Tongue (tissue), 2 donors: ENCODE data around the gene ZNF768. TPM values are rescaled to one million over a fixed set of nuclear protein-coding genes. Genes with fewer than 3 reads are reported as not detected.
"Not testable (repeated sequence)": the region's sequence is repeated elsewhere in the genome, so short reads cannot be mapped to it uniquely, and the experiment has no call there.

ENCODE experiments used
- DNase-seq: peaks from one replicate; pipeline ENCODE4 v3.0.0-alpha.2; 2015
- total RNA-seq: library from RNA; depleted of rRNA; stranded (reverse); fragments of >200 nt; gene quantifications from one replicate; pipeline ENCODE4 v1.2.3, GENCODE V29; 2014

Gene ZNF768
- total RNA-seq, 1 donor from 2014 or later = 25.6 TPM

- DNase-seq = no peak
Measured at GRCh38 chr16:30509081-30509765, 17.1 kb downstream of the ZNF768 start.

GRCh38 chr16:30503403-30504296 lies 22.7 kb downstream of the ZNF768 start:
- DNase-seq = no peak

GRCh38 chr16:30499284-30499683 lies 27.1 kb downstream of the ZNF768 start:
- DNase-seq = no peak

- no peak for DNase-seq
Measured at GRCh38 chr16:30494709-30495108, 31.7 kb downstream of the ZNF768 start.

DNA sequence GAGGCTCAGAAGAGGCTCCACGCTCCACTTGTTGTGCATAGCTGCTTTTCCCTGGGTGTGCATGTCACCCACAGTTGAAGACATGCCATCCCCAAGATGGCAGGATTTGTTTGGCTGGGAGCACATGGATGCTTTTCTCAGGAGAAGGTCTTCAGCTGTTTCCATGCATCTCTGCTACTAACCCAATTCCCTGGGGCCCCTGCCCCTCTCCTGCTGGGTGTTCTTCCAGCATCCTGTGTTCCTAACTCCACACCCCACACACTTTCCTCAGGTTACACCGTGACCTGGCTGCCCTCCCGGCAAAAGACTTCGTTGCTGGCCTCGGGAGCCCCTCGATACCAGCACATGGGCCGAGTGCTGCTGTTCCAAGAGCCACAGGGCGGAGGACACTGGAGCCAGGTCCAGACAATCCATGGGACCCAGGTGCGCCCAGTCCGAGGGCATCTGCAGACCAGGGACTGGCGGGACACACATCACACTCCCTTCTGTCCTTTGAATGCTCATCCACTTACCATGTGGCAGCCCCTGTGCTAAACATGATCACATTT lies 32.4 kb downstream of the ZNF768 start:
- DNase-seq = no peak

DNA sequence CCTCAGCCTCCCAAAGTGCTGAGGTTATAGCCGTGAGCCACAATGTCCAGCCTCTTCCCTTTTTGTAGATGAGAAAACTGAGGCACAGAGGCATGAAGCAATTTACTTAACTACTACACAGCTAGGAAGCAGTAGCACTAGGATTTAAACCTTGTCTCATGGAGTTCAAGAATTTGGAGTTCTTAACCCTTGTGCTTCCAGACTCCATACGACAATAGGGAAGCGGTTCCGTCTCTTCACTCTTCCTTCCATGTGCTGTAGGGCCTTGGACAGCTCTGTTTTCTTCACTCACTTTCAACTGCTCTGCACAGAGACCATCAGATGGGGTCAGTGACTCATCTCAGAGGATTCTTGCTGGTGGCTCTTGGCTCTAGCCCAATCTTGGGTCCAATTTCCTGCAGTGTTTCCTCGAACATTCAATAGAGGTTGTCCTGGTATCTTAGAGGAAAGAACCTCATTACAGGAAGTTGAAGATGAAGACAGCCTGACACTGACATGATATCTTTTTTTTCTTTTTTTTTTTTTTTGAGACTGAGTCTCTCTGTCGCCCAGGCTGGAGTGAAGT lies 34.5 kb downstream of the ZNF768 start:
- DNase-seq = peak; percentile 17

DNA sequence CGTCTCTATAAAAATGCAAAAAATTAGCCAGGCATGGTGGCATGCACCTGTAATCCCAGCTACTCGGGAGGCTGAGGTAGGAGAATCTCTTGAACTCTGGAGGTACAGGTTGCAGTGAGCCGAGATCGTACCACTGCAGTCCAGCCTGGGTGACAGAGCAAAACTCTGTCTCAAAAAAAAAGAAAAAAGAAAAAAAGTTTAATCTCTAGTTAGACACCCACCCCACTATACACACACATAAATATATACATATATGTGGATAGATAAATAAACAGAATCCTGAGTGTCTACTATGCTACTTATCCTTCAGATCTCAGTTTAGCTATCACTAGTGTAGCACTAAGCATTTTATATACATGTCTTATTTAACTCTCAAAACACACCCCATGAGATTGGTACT lies 35.1 kb downstream of the ZNF768 start:
- DNase-seq = no peak

- DNase-seq = no peak
Measured at GRCh38 chr16:30490210-30490609, 36.2 kb downstream of the ZNF768 start.

DNA sequence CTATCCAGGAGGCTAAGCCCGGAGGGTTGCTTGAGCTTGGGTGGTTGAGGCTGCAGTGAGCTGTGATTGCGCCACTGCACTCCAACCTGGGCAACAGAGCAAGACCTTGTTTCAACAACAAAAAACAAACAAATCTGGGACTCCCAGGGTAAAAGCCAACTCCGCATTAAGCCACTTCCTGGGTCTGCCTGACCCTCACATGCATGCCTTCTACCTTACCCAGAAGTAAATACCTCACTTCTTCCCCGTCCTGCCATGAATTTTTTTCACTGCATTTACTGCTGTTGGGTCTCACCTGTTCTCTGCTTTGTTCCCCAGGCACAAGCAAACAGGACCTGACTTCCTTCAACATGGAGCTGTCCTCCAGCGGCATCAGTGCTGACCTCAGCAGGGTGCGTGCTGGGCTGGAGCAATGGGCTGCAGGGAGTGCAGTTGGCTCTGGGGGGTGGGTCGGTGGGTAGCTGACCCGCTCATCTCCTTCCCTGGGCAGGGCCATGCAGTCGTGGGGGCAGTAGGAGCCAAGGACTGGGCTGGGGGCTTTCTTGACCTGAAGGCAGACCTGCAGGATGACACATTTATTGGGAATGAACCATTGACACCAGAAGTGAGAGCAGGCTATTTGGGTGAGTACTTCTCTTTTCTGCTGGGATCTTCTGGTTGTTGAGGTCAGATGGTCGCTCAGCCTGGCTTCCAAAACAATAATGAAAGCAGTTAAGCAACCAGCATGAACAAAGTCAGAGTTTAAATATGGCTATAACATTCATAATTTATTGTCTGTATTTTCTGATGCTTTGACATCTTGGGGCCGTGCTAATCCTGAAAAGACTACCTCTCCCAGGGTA lies 37.4 kb downstream of the ZNF768 start:
- no peak for DNase-seq

GRCh38 chr16:30485818-30486436 lies 40.4 kb downstream of the ZNF768 start:
- no peak for DNase-seq

DNA sequence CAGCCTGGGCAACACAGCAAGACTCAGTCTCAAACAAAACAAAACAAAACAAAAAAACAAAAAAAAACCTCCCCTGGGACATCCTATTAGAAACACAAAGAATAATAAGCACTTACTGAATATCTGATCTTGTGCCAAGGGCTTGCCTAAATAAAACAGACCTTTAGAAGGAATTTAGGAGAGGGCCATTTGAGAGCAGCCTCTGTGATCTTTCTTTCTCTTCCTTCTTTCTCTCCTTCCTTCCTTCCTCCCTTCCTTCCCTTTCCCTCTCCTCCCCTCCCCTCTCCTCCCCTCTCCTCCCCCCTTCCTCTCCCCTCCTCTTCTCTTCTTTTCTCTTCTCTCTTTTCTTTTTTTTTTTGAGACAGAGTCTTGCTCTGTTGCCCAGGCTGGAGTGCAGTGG lies 41.5 kb downstream of the ZNF768 start:
- no peak for DNase-seq

- no peak for DNase-seq
Measured at GRCh38 chr16:30482366-30482765, 44.0 kb downstream of the ZNF768 start.

DNA sequence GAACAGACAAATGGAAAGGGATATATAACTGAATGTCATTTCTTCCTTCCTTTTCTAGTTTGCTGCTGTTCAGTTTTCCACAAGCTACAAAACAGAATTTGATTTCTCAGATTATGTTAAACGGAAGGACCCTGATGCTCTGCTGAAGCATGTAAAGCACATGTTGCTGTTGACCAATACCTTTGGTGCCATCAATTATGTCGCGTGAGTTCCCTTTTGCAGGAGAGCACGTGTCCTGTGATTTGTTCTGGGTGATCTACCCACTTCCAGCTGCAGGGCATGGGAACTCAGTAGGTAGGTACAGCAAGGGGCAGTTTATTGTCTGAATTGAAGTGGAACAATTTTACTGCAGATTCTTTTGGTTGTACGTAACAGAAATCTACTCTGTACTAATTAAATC lies 45.0 kb downstream of the ZNF768 start:
- DNase-seq = no peak

GRCh38 chr16:30478766-30479478 lies 47.4 kb downstream of the ZNF768 start:
- DNase-seq = no peak

DNA sequence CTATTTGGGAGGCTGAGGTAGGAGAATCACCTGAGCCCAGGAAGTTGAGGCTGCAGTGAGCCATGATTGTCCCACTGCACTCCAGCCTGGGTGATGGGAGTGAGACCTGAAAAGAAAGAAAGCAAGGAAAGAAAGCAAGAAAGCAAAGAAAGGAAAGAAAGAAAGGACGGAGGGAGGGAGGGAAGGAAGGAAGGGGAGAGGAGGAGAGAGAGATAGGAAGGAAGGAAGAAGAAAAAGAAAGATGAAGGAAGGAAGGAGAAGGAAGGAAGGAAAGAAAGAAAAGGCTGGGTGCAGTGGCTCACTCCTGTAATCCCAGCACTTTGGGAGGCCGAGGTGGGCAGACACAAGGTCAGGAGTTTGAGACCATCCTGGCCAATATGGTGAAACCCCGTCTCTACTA lies 48.6 kb downstream of the ZNF768 start:
- DNase-seq = not testable (repeated sequence)

- DNase-seq = no peak
Measured at GRCh38 chr16:30476991-30477390, 49.4 kb downstream of the ZNF768 start.

- no peak for DNase-seq
Measured at GRCh38 chr16:30474684-30475083, 51.7 kb downstream of the ZNF768 start.

DNA sequence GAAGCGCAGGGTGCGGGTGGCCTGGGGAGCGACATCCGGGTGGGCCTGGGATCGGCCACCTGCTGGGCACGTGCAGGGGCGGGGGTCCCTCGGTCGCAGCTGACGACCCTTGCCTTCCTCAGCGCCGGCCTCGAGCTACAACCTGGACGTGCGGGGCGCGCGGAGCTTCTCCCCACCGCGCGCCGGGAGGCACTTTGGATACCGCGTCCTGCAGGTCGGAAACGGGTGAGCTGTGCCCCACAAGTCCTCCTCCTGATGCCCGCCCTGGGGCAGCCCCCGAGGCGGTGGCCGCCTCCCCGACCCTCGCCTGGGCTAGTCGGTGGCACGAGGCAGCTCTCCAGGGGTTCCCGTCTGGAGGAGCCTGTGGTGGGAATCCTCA lies 52.3 kb downstream of the ZNF768 start:
- no peak for DNase-seq
